ENCODE results near the gene MTIF3. TPM values are rescaled to one million over a fixed set of nuclear protein-coding genes. Genes with fewer than 3 reads are reported as not detected.

The MTIF3 gene, protein sequence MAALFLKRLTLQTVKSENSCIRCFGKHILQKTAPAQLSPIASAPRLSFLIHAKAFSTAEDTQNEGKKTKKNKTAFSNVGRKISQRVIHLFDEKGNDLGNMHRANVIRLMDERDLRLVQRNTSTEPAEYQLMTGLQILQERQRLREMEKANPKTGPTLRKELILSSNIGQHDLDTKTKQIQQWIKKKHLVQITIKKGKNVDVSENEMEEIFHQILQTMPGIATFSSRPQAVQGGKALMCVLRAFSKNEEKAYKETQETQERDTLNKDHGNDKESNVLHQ
- total RNA-seq = 10 to 100 TPM; 45.4 to 94.2 (median 65.9) TPM

DNA sequence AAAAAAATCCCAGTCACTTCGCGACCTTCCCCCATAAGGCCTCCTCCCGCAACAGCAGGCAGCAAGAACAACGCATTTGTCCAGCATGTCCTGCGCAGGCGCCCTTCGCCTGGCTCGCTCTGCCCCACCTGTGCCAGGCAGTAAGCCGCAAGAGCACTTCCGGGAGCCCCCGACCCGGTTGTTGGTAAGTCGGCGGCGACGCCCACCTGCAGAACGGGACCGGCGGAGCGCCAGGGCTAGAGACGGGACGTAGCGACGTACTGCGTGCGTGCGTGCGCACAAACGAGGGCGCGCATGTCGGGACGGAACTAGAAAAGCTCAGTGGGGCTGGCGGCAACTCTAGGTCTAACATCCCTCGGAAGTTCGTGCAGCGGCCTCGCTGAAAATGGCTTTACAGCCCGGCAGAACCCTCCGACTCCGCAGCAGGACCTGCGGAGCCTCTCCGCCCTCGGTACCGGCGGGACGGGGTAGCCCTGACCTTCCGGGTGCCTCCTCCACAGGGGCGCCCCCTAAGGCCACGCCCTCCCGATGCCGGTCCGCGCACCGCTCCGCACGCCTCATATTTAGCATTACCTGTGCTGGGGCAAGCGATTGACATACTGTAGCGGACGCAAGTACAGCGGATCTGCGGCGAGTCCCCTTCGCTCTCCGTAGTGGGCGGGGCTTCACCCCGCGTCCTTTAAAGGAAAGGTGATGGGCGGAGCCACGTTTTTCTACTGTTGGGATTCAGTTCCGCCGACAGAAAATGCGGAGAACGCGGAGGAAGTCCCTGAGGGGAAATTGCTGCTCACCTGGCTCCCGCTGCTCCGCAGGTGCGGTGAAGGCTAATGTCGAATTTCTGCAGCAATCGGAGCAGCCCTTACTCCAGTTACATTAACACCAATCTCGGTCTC is at the start of gene MTIF3:
MTIF3 (minus strand) TSS at position 629 of the 893 bp plus-strand sequence. CDS start 10,116 bp downstream, outside the sequence.
- no peaks in the 10 kb centered on the region for H3K9me3 ChIP-seq
- WGBS, 2 donors = 0 to 1% methylated on average over 67 to 76 of the region's 81 CpGs

DNA sequence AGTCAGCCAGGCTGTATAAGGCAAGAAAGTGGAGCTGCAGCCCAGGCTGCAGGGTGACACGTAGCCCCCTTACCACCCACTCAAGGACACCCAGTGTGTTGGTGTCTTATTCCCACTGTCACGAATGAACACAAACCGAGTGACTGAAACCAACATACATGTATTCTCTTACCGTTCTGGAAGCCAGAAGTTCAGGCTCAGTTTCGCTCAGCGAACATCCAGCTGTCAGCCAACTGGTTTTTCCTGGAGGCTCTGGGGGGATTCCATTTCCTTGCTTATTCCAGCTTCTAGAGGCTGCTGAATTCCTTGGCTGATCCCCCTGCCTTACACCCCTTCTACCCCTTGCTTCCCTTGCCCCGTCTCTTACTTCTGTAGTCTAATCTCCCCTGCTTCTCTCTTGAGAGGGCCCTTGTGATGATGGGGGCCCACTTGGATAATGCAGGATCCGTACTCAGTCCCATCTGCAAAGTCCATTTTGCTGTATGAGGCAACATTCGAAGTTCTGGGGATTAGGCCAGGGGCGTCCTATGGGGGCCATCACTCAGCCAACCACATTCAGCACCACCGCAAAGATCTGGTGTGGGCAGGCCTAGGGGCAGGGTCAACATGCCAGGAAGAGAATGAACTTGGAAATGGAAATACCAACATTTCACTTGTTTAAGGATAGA is 47.3 kb upstream of the MTIF3 start:
- no peak overlapping the region for H3K4me3 ChIP-seq
- 71 to 77% methylated on average over 11 of the region's 11 CpGs for WGBS, 2 donors
- H3K4me1 ChIP-seq = no peaks in the 10 kb centered on the region
- H3K9me3 ChIP-seq = no peaks in the 10 kb centered on the region
- no peaks in the 10 kb centered on the region for H3K36me3 ChIP-seq
- TF ChIP-seq, protein P1, sequence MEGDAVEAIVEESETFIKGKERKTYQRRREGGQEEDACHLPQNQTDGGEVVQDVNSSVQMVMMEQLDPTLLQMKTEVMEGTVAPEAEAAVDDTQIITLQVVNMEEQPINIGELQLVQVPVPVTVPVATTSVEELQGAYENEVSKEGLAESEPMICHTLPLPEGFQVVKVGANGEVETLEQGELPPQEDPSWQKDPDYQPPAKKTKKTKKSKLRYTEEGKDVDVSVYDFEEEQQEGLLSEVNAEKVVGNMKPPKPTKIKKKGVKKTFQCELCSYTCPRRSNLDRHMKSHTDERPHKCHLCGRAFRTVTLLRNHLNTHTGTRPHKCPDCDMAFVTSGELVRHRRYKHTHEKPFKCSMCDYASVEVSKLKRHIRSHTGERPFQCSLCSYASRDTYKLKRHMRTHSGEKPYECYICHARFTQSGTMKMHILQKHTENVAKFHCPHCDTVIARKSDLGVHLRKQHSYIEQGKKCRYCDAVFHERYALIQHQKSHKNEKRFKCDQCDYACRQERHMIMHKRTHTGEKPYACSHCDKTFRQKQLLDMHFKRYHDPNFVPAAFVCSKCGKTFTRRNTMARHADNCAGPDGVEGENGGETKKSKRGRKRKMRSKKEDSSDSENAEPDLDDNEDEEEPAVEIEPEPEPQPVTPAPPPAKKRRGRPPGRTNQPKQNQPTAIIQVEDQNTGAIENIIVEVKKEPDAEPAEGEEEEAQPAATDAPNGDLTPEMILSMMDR (IDR thresholded peaks at IDR 0.05) = no peak
- TF ChIP-seq EP300 (IDR thresholded peaks at IDR 0.05) = no peak
- H3K27ac ChIP-seq = no peak overlapping the region
- no peak for DNase-seq (ENCODE audit: low spot score in 2 of 2)
- no peaks in the 10 kb centered on the region for H3K27me3 ChIP-seq

More for the DNA sequence above, at the start of gene MTIF3:
- peak; percentile 89 to 95 for DNase-seq (ENCODE audit: low spot score in 2 of 2)
- Histone ChIP-seq H3K27me3 (no peaks in the 10 kb centered on the region), H3K4me3 (peak within 1 kb of the TSS; percentile 64 to 88 (median 78)), H3K4me1 (peaks cover 0 to 48% (median 17%) of the 10 kb centered on the region in 4 donors), H3K36me3 (peaks cover 0 to 2% (median 0%) of the 10 kb centered on the region in 3 donors), H3K27ac (peak within 1 kb of the TSS; percentile 87 to 98 (median 96))
- TF ChIP-seq, protein P1 (IDR thresholded peaks at IDR 0.05) = peak in 2 of 5 experiments; percentile 20 to 21
- TF ChIP-seq EP300 (IDR thresholded peaks at IDR 0.05) (peak; percentile 31 to 87), POLR2A (IDR thresholded peaks at IDR 0.05) (peak; percentile 44 to 49)

GRCh38 chr13:27496536-27497273 is 46.3 kb upstream of the MTIF3 start:
- Histone ChIP-seq H3K27ac (no peak overlapping the region), H3K4me1 (no peaks in the 10 kb centered on the region), H3K27me3 (no peaks in the 10 kb centered on the region), H3K36me3 (no peaks in the 10 kb centered on the region), H3K9me3 (no peaks in the 10 kb centered on the region), H3K4me3 (no peak overlapping the region)
- WGBS, 2 donors = 61 to 72% methylated on average over 10 of the region's 10 CpGs
- TF ChIP-seq, protein P1 (IDR thresholded peaks at IDR 0.05) = no peak
- DNase-seq (ENCODE audit: low spot score in 2 of 2) = no peak

- TF ChIP-seq, protein P1 (IDR thresholded peaks at IDR 0.05) = no peak
- TF ChIP-seq EP300 (IDR thresholded peaks at IDR 0.05) = no peak
- no peak for TF ChIP-seq POLR2A (IDR thresholded peaks at IDR 0.05)
- WGBS, 2 donors = 63 to 66% methylated on average over 4 of the region's 4 CpGs
These were observed 45.6 kb upstream of the MTIF3 start for GRCh38 chr13:27496006-27496405.

More at GRCh38 chr13:27496006-27496405, 45.6 kb upstream of the MTIF3 start:
- H3K4me3 ChIP-seq = no peak overlapping the region
- DNase-seq (ENCODE audit: low spot score in 2 of 2) = no peak
- no peaks in the 10 kb centered on the region for H3K9me3 ChIP-seq
- no peak overlapping the region for H3K27ac ChIP-seq
- H3K36me3 ChIP-seq = no peaks in the 10 kb centered on the region
- H3K27me3 ChIP-seq = no peaks in the 10 kb centered on the region
- H3K4me1 ChIP-seq = no peaks in the 10 kb centered on the region

Measured in tibial nerve (tissue), 4 donors.